Endothelial cell of umbilical vein (primary cell): ENCODE results near the gene OXTR. TPM values are rescaled to one million over a fixed set of nuclear protein-coding genes. Genes with fewer than 3 reads are reported as not detected.

Source experiments
- BruUV-seq: library from RNA; stranded (reverse); fragments of 400-500 nt; replicated peaks from 2 replicates; lab custom pipeline; 2021; lab: Mats Ljungman, UMichigan
- CTCF ChIA-PET: fragments of 300-600, 350-600 bp; sonication (Branson Sonifier 250); formaldehyde crosslinking; loops from one replicate; lab custom pipeline; 2021; ENCODE audit warnings: antibody characterized with exemption, inconsistent platforms; lab: Charles Lee
- POLR2A ChIA-PET: fragments of 300-600, 350-600 bp; sonication (Branson Sonifier 250); formaldehyde crosslinking; loops from one replicate; lab custom pipeline; 2021; ENCODE audit warnings: antibody characterized with exemption, inconsistent platforms; lab: Charles Lee
- DNase-seq: peaks from one replicate; pipeline ENCODE4 v3.0.0-alpha.2; 2011; ENCODE audit warnings: low read depth, low spot score
- FAIRE-seq: peaks from 2 replicates; lab custom pipeline; 2011; peaks lifted over from hg19 to GRCh38; lab: Jason Lieb, UNC
- H2AFZ ChIP-seq: 2 replicates; pipeline ENCODE4 v1.6.0; 2012; ENCODE audit warnings: low read depth, low read length, control low read depth, inconsistent platforms
- H3K27ac ChIP-seq: 2 replicates; pipeline ENCODE4 v1.5.1; 2011; ENCODE audit warnings: low read depth, mild to moderate bottlenecking, control low read depth, low read length, moderate library complexity; ENCODE audit not compliant: insufficient read depth
- H3K27me3 ChIP-seq, 2 experiments: 2 replicates each; pipeline versions ENCODE4 v1.6.0 to v1.6.1; 2011; ENCODE audit warnings: low read length in 2 of 2, mixed read lengths in 1 of 2; ENCODE audit not compliant: control insufficient read depth in 2 of 2, insufficient read depth in 2 of 2
- H3K36me3 ChIP-seq, 2 experiments: 2 replicates in 1 of 2; 3 replicates in 1 of 2; pipeline ENCODE4 v1.5.1; 2011; ENCODE audit warnings: low read length in 2 of 2, mild to moderate bottlenecking in 1 of 2, moderate library complexity in 1 of 2; ENCODE audit not compliant: control insufficient read depth in 2 of 2, insufficient read depth in 2 of 2; ENCODE audit errors: extremely low read depth in 1 of 2
- H3K4me1 ChIP-seq: 3 replicates; pipeline ENCODE4 v1.5.1; 2011; ENCODE audit warnings: mild to moderate bottlenecking, low read length; ENCODE audit not compliant: control insufficient read depth, insufficient read depth; ENCODE audit errors: extremely low read depth
- H3K4me2 ChIP-seq: 2 replicates; pipeline ENCODE4 v1.6.1; 2011; ENCODE audit warnings: low read length, control low read depth, mixed read lengths; ENCODE audit not compliant: insufficient read depth
- H3K4me3 ChIP-seq, 3 experiments: fragments of 200-600 bp in 1 of 3; sonication (generic), shearing (Covaris generic) in 1 of 3; replicated peaks in 1 of 3; 2 replicates each; pipeline ENCODE4 v1.5.1; 2011 to 2016; ENCODE audit warnings: control low read depth in 3 of 3, low read length in 3 of 3, mild to moderate bottlenecking in 2 of 3, inconsistent platforms in 1 of 3, low read depth in 1 of 3, moderate library complexity in 1 of 3; ENCODE audit not compliant: insufficient read depth in 1 of 3
- H3K79me2 ChIP-seq: 2 replicates; pipeline ENCODE4 v1.6.0; 2012; ENCODE audit warnings: low read length, inconsistent platforms; ENCODE audit not compliant: control insufficient read depth, insufficient read depth
- H3K9ac ChIP-seq: replicated peaks from 2 replicates; pipeline ENCODE3; 2011; ENCODE audit warnings: low read length, control low read depth; ENCODE audit not compliant: insufficient read depth; ENCODE audit errors: extremely low read depth
- H3K9me1 ChIP-seq: replicated peaks from 3 replicates; pipeline ENCODE4 v1.6.0; 2011; ENCODE audit warnings: mild to moderate bottlenecking, low read length; ENCODE audit not compliant: control insufficient read depth, insufficient read depth; ENCODE audit errors: extremely low read depth
- H3K9me3 ChIP-seq: replicated peaks from 2 replicates; pipeline ENCODE4 v1.5.1; 2012; ENCODE audit warnings: low read length, inconsistent platforms; ENCODE audit not compliant: control insufficient read depth, insufficient read depth
- H4K20me1 ChIP-seq: replicated peaks from 2 replicates; pipeline ENCODE3; 2011; ENCODE audit warnings: mild to moderate bottlenecking, low read length; ENCODE audit not compliant: control insufficient read depth, insufficient read depth; ENCODE audit errors: extremely low read depth
- EZH2 ChIP-seq: IDR thresholded peaks from 2 replicates; pipeline ENCODE4 v1.6.1; 2012; ENCODE audit warnings: borderline replicate concordance, low read depth, mild to moderate bottlenecking, moderate library complexity, low read length, inconsistent platforms; ENCODE audit not compliant: severe bottlenecking
- GATA2 ChIP-seq: IDR thresholded peaks from 2 replicates; pipeline ENCODE4 v1.7.0; 2011; ENCODE audit warnings: low read depth, mild to moderate bottlenecking, moderate library complexity, mixed read lengths, low read length; ENCODE audit not compliant: insufficient read length, insufficient read depth
- dilution Hi-C: fragments of 300-500 bp; cut with MboI; formaldehyde crosslinking; loops from one replicate; pipeline ENCODE4 v1.15.0; 2019; ENCODE audit warnings: low sequenced_read_pairs; ENCODE audit not compliant: extremely low pct_ligation_motif_present
- intact Hi-C: fragments of 100-400 bp; cut with micrococcal nuclease; formaldehyde crosslinking; loops from one replicate; pipeline ENCODE4 v1.10.0; 2022
- polyA plus RNA-seq, 4 experiments: library from polyadenylated mRNA; depleted of rRNA in 3 of 4; stranded (reverse) in 3 of 4; unstranded in 1 of 4; fragments of >200 nt; gene quantifications; 2 replicates each; pipeline versions ENCODE4 v1.2.1 to v1.2.3, GENCODE V29; 2011 to 2012; ENCODE audit warnings: missing spikeins in 1 of 4
- total RNA-seq: library from RNA; stranded (reverse); gene quantifications from 2 replicates; pipeline ENCODE4 v1.2.3, GENCODE V29; 2021
- TF ChIP-seq, protein P1 (sequence below), 2 donors: IDR thresholded peaks; 1 replicate in 1 of 2; 2 replicates in 1 of 2; pipeline ENCODE4 v1.5.1; 2011; ENCODE audit warnings: low read length in 2 of 2, mild to moderate bottlenecking in 2 of 2, moderate library complexity in 2 of 2, control low read depth in 1 of 2, inconsistent platforms in 1 of 2, low read depth in 1 of 2; ENCODE audit not compliant: insufficient read depth in 1 of 2; ENCODE audit errors: extremely low read depth in 1 of 2

Gene OXTR
- total and polyA plus RNA-seq, 2 donors (not counting 3 experiments of a cell fraction or from before 2014, with no cell fraction given) = 0.12 to 0.40 TPM

DNA sequence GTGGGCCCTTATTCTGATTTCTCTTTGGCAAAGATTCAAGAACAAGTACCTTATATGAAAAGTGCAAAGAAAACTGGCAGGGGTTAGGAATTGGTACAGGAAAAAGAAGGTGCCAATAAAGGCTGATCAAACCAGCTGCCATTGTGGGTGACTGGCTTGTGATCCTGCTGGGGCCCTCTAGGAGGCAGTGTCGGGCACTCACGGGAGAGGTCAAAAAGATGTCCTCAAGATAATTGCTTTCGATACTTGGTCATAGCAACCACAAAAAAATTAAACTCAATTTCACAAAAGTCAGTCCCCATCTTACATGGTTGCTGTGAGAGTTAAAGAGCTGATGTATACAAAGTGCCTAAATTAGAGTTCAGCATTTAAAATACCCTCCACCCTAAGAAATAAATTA is 66.9 kb downstream of the OXTR start:
- intact Hi-C loops (no loop called here), dilution Hi-C loops (no loop called here)
- FAIRE-seq (peak; percentile 55), DNase-seq (no peak)
- Histone ChIP-seq H3K4me2 (no peak overlapping the region), H3K27ac (no peak overlapping the region), H3K9me1 (no peaks in the 10 kb centered on the region), H3K27me3 (no peaks in the 10 kb centered on the region), H3K9ac (no peak overlapping the region), H2AFZ (no peak overlapping the region), H4K20me1 (no peaks in the 10 kb centered on the region), H3K9me3 (no peaks in the 10 kb centered on the region), H3K79me2 (no peaks in the 10 kb centered on the region), H3K4me3 (no peak overlapping the region), H3K4me1 (no peaks in the 10 kb centered on the region), H3K36me3 (no peaks in the 10 kb centered on the region)
- no TSS peak for BruUV-seq
- TF ChIP-seq EZH2 (no peak), GATA2 (no peak)
- TF ChIP-seq, protein P1, sequence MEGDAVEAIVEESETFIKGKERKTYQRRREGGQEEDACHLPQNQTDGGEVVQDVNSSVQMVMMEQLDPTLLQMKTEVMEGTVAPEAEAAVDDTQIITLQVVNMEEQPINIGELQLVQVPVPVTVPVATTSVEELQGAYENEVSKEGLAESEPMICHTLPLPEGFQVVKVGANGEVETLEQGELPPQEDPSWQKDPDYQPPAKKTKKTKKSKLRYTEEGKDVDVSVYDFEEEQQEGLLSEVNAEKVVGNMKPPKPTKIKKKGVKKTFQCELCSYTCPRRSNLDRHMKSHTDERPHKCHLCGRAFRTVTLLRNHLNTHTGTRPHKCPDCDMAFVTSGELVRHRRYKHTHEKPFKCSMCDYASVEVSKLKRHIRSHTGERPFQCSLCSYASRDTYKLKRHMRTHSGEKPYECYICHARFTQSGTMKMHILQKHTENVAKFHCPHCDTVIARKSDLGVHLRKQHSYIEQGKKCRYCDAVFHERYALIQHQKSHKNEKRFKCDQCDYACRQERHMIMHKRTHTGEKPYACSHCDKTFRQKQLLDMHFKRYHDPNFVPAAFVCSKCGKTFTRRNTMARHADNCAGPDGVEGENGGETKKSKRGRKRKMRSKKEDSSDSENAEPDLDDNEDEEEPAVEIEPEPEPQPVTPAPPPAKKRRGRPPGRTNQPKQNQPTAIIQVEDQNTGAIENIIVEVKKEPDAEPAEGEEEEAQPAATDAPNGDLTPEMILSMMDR (IDR thresholded peaks at IDR 0.05; ENCODE audit: extremely low read depth in 1 of 2, insufficient read depth in 1 of 2, low read depth in 1 of 2, low read length in 2 of 2) = peak; percentile 38 to 40
- POLR2A ChIA-PET = no interaction called here
- CTCF ChIA-PET = interaction anchor here (1.4 kb wide), 1 partner anchor 67 kb away, joined by 5 read pairs; the partner anchor contains the start of gene OXTR

Other genes starting within 250 kb of the OXTR start
- 0.44 TPM in 1 of 2 replicates, not detected in the other for gene SSUH2, start 124.8 kb downstream of the OXTR start, total RNA-seq
- gene SSUH2, start 124.8 kb downstream of the OXTR start, polyA plus RNA-seq = not detected in 2 replicates
- not detected in 2 replicates for gene CAV3, start 35.8 kb downstream of the OXTR start, total RNA-seq
- not detected in 2 replicates for gene CAV3, start 35.8 kb downstream of the OXTR start, polyA plus RNA-seq
- 16.7 and 23.8 TPM in 2 replicates for gene RAD18, start 193.9 kb upstream of the OXTR start, total RNA-seq
- gene RAD18, start 193.9 kb upstream of the OXTR start, polyA plus RNA-seq = 6.4 and 7.9 TPM in 2 replicates